ENCODE measurements around the gene SKIC2.
"Not testable (repeated sequence)": the region's sequence is repeated elsewhere in the genome, so short reads cannot be mapped to it uniquely, and the experiment has no call there.

Gene SKIC2

DNA sequence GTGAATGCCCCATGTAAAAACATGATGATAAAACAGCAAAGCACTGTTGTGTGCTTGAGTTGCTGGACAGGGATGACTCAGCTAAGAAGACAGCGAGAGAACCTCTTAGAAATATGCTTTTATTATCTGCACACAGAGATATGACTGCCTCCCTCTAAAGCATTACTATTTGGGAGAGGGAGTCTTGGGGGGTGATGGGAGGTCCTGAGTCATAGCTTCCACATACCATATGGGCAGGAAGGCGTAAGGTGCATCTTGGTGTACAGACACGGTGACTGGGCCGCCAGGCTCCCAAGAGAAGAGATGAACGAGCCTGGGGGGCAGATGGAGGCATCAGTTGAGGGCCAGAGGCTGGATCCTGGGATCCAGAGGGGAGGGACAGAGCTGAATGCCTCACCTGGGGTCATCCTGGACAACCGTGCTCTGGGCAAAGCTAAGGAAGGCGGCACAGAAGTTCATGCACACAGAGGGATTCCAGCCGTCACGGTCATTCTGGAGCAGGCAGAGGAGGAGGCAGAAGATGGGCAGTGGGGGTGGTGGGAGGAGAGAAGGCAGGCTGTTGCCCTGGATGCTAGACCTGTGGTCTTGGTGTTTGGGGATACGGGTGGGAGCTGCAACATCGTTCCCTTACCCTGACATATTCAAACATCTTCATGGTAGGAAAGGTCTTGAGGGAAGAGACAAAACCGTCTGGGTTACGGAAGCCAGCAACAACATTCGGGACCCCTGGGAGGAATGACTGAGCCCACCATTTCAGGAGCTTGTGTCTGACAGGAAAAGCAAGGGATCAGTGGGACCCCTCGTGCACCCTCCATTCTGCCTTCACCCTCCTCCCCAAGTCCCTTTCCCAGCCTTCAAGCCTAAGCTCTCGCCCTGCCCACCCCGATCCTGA lies 11.0 kb downstream of the SKIC2 start:
- DNase-seq (ENCODE audit: low spot score): no peak

DNA sequence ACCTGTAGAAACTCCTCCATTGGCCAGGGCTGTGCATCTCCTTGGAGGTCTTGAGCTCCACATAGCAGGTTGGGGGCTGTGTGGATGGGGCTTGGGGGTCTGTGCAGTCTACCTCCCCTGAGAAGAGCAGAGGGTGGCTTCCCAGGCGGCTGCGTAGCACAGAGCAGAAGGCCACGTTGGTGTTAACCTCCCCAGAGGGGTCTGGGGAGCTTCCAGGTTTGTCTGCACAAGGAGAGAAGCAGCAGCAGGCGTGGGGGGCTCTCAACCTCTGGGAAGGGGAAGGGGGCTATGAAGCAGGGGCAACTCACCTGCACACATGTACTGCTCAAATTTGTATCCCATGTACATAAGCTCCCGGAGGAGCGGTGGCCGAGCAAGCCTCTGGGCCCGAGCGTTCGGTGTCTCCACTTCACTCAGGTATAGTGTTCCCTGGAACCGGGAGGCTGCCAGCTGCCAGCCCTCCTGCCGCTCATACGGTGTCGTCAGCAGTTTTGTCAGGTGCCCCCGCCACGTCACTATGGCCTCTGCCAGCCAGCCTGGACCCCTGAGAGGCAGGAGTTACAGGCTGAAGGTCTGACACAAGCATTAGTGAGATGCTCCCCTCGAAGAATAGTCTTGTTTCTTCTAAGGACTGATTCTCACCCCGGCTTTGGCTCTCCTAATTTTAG lies 11.8 kb downstream of the SKIC2 start:
- no peak for DNase-seq (ENCODE audit: low spot score)

DNA sequence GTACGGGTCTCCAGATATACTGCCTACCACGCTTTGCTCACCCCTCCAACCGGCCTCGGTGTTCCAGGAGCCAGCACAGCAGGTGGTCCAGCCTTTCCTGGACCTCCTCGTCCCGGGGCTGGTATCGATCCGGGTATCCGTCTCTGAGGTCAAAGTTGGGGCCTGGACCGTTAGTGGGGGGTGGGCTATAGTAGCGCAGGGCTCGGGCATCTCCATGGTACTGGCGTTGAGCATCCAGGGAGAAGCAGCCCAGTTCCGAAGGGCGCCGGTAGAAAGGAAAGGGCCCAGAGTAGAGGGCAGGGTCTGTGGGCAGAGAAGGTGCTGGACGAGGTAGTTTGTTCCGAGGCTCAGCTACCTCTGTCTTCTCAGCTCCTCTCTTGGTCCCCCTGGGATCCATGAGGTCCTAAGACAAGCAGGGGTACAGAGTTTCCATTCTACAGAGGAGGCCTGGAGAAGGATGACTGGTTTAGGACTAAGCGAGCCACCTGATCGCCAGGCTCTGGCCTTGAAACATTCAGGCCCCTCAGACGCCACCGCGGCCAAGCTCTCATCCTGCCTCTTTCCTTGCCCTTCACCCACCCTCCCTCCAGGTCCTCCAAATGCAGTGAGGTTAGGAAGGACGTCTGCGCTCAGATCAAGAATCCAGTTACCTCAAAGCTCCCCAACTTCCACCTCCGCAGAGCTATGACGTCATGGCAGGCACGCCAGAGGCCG lies 12.5 kb downstream of the SKIC2 start:
- DNase-seq (ENCODE audit: low spot score): no peak

DNA sequence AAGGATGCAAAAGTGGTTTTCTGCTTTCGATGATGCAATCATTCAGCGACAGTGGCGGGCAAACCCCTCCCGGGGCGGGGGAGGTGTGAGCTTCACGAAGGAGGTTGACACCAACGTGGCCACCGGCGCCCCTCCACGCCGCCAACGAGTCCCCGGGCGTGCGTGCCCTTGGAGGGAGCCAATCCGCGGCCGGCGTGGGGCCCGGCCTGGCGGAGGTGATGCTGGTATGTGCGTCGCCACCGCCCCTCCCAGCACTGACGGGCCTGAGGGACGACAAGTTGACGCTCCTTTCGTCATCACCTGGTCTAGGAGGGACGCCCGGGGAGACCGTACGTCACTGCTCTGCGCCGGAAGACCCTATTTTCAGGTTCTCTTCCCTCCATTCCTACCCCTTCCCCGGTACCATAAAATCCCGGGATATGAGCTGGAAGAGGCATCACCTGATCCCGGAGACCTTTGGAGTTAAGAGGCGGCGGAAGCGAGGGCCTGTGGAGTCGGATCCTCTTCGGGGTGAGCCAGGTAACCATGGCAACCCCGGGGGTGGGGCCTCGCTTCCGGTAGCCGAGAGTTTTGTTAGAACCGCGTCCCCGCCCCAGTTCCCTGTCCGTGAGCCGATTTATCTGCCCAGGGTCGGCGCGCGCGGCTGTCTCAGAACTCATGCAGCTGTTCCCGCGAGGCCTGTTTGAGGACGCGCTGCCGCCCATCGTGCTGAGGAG lies 13.2 kb downstream of the SKIC2 start, which contains the start of gene DXO:
DXO (minus strand) TSS at position 146 of the 716 bp plus-strand sequence. CDS start 463 bp downstream, outside the sequence.
- peak; percentile 96 for DNase-seq (ENCODE audit: low spot score)

DNA sequence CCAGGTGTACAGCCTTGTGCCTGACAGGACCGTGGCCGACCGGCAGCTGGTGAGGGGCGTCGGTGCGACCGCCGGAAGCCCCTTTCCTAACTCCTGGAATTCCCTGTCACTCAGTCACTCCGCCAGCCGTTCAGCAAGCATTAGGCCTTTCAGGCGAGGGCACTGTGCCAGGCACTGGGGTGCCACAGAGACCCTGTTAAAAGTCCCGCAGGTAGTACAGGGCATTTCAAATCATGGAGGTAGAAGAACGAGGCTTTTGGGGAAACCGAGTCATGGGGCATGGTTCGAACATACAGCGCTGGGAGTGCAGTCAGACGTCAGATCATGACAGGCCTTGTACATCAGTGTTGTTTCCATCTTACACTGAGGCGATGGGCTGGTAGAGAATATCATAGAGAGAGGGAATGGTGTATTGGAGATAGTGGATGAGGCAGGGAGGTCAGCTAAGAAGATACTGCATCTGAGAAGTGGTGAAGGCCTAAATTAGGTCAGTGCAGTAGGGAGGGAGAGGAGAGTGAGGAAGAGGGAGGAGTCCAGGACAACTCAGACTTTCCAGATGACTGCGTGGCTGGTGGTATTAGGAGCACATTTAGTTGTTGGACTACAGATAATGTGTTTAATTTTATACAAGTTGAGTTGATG lies 13.9 kb downstream of the SKIC2 start:
- DNase-seq (ENCODE audit: low spot score): no peak

DNA sequence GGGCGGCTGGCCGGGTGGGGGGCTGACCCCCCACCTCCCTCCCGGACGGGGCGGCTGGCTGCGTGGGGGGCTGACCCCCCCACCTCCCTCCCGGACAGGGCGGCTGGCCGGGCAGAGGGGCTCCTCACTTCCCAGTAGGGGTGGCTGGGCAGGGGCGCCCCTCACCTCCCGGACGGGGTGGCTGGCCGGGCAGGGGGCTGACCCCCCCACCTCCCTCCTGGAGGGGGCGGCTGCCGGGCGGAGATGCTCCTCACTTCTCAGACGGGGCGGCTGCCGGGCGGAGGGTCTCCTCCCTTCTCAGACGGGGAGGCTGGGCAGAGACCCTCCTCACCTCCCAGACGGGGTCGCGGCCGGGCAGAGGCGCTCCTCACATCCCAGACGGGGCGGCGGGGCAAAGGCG lies 17.1 kb downstream of the SKIC2 start:
- not testable (repeated sequence) for DNase-seq (ENCODE audit: low spot score)

DNA sequence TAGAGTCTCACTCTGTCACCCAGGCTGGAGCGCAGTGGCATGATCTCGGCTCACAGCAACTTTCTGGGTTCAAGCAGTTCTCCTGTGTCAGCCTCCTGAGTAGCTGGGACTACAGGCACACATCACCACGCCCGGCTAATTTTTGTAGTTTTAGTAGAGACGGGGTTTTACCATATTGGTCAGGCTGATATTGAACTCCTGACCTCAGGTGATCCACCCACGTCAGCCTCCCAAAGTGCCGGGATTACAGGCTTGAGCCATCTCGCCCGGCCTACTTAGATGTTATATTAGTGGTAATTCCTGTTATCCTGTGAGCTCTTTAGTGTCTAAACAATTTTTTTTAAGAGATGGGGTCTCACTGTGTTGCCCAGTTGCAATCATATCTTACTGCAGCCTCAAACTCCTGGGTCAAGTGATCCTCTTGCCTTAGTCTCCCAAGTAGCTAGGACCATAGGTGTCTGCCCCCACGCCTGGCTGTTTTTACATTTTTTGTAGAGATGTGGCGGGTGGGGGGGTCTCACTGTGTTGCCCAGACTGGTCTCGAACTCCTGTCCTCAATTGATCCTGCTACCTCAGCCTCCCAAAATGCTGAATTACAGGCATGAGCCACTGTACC lies 18.9 kb downstream of the SKIC2 start:
- DNase-seq (ENCODE audit: low spot score): no peak

DNA sequence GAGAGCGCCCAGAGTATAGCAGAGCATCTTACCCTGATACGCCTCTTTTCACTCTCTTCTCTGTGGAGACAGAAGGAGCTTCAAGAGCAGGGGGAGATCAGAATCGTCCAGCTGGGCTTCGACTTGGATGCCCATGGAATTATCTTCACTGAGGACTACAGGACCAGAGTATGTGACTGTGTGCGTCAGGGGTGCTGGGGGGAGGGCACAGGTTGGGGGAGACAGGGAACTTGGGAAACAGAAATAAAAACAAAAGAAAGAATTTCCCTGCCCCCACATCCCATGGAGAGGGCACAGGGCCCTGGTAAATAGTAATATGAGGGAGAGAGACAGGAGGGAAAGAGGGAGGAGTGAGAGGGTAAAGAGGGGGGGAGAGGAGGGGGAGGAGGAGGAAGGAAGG lies 19.9 kb downstream of the SKIC2 start:
- no peak for DNase-seq (ENCODE audit: low spot score)

DNA sequence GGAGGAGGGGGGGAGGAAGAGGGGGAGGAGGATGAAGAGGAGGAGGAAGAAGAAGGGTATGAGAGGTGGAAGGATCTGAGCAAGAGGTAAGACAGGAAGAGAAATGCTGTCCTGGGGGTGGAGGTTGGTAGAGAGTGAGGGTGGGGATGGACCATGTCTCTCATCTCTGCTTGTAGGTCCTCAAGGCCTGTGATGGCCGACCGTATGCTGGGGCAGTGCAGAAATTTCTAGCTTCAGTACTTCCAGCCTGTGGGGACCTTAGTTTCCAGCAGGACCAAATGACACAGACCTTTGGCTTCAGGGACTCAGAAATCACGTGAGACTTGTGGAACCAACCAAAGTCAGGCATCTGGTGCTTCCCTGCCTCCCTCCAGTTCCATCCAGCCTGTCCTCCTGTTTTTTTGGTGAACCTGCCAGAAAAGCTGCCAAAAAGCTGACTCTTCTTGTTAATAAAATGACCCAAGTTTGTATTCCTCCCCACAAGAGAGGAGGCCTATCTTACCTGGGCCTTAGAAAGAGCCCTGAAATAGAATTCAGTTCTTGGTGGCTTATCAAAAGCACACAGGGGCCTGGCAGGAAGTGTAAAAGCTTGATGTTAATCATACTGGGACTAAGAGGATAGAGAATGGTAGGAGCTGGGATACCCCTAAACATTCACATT lies 20.4 kb downstream of the SKIC2 start:
- no peak for DNase-seq (ENCODE audit: low spot score)

DNA sequence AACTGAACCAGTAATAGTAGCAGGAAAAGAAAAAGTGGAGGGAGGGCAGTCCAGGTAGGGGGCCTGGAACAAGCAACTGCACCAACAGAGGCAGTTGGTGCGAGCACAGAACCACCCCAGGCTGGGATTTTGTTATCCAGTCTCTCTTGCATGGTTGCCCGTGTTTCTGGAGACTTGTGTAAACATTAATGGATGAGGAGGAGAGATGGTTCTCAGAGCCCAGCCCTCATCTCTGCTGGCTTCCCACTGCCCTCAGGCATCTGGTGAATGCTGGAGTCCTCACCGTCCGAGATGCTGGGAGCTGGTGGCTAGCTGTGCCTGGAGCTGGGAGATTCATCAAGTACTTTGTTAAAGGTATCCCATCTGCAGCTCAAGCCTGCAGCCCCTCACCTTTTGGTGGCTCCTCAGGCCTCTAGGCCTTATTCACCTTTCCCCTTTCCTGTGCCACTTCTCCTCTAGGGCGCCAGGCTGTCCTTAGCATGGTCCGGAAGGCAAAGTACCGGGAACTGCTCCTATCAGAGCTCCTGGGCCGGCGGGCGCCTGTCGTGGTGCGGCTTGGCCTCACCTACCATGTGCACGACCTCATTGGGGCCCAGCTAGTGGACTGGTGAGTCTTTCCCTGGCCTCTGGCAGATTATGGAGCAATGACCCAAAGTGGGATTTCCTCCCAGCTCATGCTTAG lies 21.4 kb downstream of the SKIC2 start:
- not testable (repeated sequence) for DNase-seq (ENCODE audit: low spot score)

DNA sequence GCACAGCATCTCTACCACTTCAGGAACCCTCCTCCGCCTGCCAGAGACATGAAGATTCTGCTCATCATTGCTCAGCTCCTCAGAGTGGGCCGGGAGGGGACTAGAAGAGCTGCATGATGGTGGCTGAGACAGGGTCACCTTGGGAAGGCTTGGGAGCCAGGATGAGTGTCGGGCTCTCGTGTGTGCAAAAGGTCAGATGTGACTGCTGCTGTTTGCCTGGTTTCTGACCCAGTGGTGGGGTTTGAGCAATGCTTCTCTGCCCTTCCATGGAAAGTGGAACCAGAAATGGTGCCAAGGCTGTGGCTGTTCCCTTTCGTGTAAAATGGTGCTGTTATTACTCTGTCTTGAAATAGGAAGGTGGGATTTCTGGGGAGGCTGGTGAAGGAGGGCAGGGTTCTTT lies 22.0 kb downstream of the SKIC2 start:
- DNase-seq (ENCODE audit: low spot score): not testable (repeated sequence)

DNA sequence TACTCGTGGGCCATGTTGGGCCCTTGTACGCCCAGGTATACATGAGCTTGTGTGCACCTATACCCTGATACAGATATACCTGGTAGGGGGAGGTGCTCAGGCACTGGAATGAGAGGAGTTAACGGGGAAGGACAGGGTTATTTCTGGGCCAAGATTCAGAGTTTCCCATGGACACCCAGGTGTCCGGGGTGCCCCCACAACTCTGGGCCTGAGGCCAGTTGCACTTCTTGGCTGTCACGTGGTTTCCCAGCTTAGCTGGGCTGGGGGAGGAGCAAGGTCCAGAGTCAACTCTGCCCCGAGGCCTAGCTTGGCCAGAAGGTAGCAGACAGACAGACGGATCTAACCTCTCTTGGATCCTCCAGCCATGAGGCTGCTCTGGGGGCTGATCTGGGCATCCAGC lies 22.8 kb downstream of the SKIC2 start, which contains the start of gene C4A:
C4A (plus strand) TSS at position 314 of the 400 bp plus-strand sequence; CDS start at position 365, 51 bp downstream.
- not testable (repeated sequence) for DNase-seq (ENCODE audit: low spot score)

DNA sequence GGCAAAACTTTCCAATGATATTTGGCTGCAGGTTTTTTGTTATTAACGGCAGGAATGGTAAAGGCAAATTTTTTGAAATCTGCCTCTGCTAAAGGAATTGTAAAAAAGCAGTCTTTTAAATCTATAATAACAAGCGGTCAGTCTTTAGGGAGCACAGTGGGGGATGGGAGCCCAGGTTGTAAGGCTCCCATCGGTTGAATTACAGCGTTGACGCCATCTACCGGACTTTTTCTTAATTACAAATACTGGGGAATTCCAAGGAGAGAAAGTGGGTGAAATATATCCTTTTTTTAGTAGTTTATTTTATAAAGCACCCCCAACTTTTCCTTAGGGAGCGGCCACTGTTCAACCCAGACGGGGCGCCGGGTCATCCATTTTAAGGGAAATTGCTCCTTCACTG lies 30.4 kb downstream of the SKIC2 start:
- DNase-seq (ENCODE audit: low spot score): not testable (repeated sequence)

DNA sequence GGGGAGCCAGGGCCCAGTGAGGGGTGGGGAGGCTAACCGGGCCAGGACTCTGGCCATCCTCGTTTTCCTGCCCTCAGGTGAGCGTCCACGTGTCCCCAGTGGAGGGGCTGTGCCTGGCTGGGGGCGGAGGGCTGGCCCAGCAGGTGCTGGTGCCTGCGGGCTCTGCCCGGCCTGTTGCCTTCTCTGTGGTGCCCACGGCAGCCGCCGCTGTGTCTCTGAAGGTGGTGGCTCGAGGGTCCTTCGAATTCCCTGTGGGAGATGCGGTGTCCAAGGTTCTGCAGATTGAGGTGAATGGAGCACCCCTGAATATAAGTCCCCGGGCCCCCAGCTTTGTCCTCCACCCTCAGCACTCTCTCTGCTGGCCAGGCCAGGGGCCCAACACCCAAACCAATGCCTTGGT lies 35.4 kb downstream of the SKIC2 start:
- DNase-seq (ENCODE audit: low spot score): not testable (repeated sequence)

DNA sequence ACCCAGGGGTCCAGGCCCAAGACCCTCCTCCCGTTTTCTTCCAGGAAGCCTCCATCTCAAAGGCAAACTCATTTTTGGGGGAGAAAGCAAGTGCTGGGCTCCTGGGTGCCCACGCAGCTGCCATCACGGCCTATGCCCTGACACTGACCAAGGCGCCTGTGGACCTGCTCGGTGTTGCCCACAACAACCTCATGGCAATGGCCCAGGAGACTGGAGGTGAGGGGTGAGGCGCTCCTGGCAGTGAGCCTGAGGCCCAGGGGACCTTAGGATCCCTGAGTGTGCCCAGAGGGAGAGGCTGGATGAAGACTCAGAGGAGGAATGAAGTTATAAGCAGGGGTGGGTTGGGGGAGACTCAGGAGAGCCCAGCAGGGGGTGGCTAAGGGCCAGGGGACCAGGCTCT lies 37.4 kb downstream of the SKIC2 start:
- DNase-seq (ENCODE audit: low spot score): not testable (repeated sequence)

DNA sequence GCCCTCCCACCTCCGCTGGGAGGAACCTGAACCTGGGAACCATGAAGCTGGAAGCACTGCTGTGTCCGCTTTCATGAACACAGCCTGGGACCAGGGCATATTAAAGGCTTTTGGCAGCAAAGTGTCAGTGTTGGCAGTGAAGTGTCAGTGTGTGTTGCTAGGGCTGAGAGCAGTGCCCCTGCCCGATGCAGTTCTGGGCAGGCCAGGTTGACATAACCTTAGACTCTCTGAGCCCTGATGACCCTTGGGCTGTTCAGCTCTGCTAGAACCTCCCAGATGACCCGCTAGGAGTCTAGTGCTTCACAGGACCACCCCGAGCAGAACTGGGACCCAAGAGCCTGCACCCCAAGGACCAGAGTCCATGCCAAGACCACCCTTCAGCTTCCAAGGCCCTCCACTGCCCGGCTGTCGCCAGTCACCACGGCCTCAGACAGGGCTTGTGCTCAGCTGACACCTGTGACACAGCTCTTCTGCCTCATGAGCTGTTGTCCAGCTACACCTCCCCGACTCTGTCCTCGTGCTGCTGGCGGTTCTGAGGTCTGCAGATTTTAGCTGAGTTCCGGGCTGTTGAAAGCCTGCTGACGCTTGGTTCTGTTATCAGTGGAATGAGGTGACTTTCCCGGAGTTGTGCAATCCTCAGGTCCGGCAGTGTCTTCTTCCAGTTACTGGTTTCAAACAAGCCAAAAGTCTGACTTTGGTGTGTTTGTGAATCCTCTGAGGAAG lies 43.7 kb downstream of the SKIC2 start:
- DNase-seq (ENCODE audit: low spot score): not testable (repeated sequence)

DNA sequence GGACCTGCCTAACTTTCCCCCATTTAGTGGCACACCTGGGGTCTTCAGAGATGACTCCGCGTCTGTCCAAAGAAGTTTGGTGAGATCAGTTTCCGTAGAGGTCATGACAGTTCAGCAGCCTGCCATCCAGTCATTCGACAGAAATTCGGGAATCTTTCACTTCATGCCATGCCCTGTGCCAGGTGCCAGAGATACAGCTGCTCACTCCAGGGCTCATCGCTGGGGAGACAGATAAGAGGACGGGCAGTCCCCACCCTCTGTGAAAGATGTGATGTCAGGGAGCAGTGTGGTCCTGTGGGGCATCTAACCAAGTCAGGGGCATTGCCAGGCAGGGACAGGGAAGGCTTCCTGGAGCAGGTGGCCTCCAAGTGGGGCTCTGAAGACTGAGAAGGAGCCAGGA lies 44.3 kb downstream of the SKIC2 start:
- DNase-seq (ENCODE audit: low spot score): not testable (repeated sequence)

DNA sequence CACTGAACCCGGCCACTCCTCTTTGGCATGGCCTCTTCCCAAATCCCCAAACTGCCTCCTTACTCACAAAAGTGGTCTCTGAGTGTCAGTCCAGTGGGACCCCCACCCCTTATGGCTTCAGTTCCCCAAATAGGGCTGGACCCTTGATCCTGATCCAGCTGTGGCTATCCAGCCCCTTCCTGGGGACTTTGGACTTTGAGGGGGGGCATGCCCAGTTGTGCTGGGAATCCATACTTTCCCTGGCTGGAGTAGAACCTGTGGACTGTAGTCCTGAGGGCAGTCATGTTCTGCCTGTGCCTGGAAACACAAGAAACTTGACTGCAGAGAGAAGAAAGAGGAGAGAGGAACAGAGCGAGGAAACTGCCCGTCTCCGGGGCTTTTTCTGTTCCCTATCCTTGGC lies 45.4 kb downstream of the SKIC2 start:
- not testable (repeated sequence) for DNase-seq (ENCODE audit: low spot score)

All from HuH-7.5 (cell line).